Right renal cortex interstitium (tissue), 3 donors: ENCODE results near the gene C19orf44. TPM values are rescaled to one million over a fixed set of nuclear protein-coding genes. Genes with fewer than 3 reads are reported as not detected.
A peak's percentile ranks its signal among the peaks of the same experiment; 100 is the strongest.
"Not testable (repeated sequence)": the region's sequence is repeated elsewhere in the genome, so short reads cannot be mapped to it uniquely, and the experiment has no call there.

Source experiments
- DNase-seq, 3 donors: peaks; one replicate each; pipeline ENCODE4 v3.0.0-alpha.2; 2013; ENCODE audit warnings: low read depth in 3 of 3, low spot score in 2 of 3
- polyA plus RNA-seq, 3 donors: library from polyadenylated mRNA; unstranded; fragments of 120-200 nt; gene quantifications; one replicate each; pipeline ENCODE4 v1.2.1, GENCODE V29; 2013; ENCODE audit not compliant: insufficient read length in 3 of 3

The C19orf44 gene
- polyA plus RNA-seq, 3 donors = 10.9 to 14.9 (median 13.3) TPM

GRCh38 chr19:16532440-16533234 lies 36.4 kb downstream of the C19orf44 start:
- DNase-seq = no peak

DNA sequence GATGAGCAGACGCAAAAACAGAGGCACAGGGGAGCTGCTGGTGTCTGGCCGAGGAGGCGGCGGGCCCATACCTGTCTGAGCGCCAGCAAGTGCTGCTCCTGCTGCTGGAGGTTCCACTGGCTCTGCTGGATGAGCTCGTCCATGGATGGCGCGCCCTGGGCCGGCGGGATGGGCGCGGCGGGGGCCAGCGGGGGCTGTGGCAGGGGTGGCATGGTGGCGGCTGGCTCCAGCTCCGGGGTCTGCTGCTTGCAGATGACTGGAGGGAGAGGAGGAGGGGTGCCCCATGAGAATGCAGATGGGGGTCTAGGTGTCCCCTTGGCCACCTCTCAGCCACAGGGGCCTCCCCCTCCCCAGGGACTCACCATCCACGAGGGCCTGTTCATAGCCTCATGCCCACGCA lies 39.2 kb downstream of the C19orf44 start:
- no peak for DNase-seq

GRCh38 chr19:16536130-16536529 lies 39.9 kb downstream of the C19orf44 start:
- DNase-seq = no peak

DNA sequence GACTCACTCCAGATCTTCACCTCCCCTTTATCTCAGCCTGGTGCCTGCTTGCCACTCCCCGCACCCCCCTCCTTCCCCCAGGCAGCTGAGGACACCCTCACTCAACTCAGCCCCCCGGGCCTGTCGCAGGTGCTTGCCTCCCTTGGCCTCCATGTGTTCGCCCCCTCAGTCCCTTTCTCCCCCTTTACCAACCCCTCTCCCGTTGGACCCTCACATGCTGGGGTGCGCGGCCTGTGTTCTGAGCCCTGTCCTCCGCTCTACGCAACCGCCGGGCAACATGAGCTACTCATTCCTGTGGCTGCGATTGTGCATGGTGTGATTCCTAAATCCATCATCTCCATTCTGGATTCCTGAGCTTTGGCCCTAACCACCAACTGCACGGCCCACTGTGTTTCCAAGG lies 40.9 kb downstream of the C19orf44 start:
- no peak for DNase-seq

GRCh38 chr19:16540948-16541347 lies 44.8 kb downstream of the C19orf44 start:
- DNase-seq = no peak

- DNase-seq = no peak
These were observed 45.4 kb downstream of the C19orf44 start for GRCh38 chr19:16541526-16542044.

GRCh38 chr19:16542045-16542909 lies 46.1 kb downstream of the C19orf44 start, which contains the start of gene CHERP:
TSS of gene CHERP (minus strand) at chr19:16542437. CDS start at chr19:16542378, 59 bp downstream.
- peak; percentile 77 to 89 (median 85) for DNase-seq

DNA sequence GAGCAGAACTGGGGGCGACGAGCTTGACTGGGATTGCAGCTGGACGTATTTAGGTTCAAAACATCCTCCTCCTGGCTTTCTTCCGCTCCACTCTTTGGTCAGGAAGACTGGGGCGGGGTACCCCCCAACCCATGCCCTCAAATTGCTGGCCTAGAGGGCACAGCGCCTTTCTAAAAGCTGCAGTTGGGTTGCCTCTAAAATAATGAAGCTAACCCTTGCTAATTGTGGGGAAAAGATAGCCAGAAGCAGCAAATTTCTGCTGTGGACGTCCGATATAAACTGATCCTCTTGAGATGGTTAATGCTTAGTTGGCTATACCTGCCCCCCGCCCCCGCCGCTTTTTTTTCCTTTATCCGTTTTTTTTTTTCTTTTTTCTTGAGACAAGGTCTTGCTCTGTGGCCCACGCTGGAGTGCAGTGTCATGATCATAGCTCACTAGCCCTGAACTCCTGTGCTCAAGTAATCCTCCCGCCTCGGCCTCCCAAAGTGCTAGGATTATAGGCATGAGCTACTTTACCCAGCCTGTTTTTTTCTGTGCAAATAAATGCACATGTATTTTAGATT lies 46.8 kb downstream of the C19orf44 start:
- no peak for DNase-seq

GRCh38 chr19:16543734-16544133 lies 47.5 kb downstream of the C19orf44 start:
- not testable (repeated sequence) for DNase-seq

DNA sequence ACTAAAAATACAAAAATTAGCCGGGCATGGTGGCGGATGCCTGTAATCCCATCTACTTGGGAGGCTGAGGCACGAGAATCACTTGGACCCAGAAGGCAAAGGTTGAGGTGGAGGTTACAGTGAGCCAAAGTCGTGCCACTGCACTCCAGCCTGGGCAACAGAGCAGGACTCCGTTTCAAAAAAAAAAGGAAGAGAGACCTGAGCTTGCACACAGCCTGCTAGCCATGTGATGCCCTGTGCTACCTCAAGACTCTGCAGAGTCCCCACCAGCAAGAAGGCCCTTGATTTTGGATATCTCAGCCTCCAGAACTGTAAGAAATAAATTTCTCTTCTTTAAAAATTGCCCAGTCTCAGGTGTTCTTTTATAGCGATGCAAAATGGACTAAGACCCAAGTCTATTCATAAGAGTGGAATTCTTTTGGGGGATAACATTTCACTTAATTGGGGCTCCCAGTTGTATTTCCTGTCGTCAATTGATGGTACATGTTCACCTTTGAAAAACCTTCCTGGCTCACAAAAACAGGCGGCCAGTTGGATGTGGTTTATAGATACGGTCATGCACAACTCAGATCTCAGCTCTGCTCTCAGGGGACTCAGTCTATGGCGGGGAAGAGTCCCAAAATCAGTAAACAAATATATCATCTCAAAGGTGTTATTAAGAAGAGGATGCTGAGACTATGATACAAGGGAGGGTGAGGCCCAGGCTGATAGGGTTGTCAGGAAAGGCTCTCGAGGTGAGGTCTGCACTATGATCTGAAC lies 48.5 kb downstream of the C19orf44 start:
- no peak for DNase-seq

- DNase-seq = no peak
These were observed 52.8 kb downstream of the C19orf44 start for GRCh38 chr19:16548956-16549355.

- DNase-seq = not testable (repeated sequence)
These were observed 55.7 kb downstream of the C19orf44 start for GRCh38 chr19:16551902-16552301.

- DNase-seq = no peak
These were observed 58.6 kb downstream of the C19orf44 start for GRCh38 chr19:16554776-16555175.

DNA sequence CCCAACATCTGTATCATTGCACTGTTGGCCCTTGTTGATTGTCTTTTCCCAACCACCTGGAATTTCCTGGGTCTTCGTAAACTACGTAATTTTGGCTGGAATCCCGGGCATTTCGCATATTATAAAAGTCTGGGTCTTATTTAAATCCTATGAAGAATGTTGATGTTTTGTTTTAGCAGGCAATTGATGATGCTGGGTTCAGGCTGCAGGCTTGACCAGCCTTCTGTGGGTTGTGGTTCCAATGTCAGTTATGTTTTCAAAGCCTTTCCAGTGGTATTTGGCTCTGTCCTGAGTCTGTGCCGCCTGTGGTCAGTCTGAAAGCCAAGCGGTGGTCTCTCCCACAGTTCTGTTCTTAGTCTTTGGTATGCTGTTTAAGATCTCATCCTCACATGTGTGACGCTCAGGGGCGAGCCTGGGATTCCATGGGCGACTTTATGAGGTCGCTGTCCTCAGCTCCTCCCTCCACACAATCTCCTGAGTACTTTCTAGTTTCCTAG lies 63.6 kb downstream of the C19orf44 start:
- no peak for DNase-seq

GRCh38 chr19:16561382-16561781 lies 65.2 kb downstream of the C19orf44 start:
- no peak for DNase-seq

- no peak for DNase-seq
These were observed 66.4 kb downstream of the C19orf44 start for GRCh38 chr19:16562608-16563025.

DNA sequence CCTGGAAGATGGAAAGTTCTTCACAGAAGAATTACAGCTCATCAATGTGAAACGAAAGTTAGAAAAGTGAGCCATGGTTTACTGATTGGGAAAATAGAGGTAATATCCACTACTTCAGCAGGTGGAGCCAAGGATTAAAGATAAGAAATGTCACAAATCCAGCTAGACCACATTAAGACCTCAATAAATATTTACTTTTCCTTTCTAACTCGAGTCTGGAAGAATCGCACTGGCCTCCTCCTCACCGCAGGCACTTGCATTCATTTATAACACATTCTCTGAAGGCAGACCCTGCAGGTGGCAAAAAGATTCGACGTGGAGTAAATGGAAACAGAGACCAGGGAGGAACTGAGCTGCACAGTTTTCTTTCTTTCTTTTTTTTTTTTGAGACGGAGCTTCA lies 68.6 kb downstream of the C19orf44 start:
- DNase-seq = no peak

GRCh38 chr19:16566161-16566560 lies 70.0 kb downstream of the C19orf44 start:
- no peak for DNase-seq

- no peak for DNase-seq
These were observed 70.5 kb downstream of the C19orf44 start for GRCh38 chr19:16566702-16567101.
